NT2/D1 (cell line): ENCODE data around the gene PHACTR3.

ENCODE experiments used
- SUZ12 ChIP-seq: IDR thresholded peaks from 2 replicates; pipeline ENCODE4 v1.6.1; 2011; ENCODE audit not compliant: insufficient read length, insufficient read depth; ENCODE audit errors: extremely low read depth
- YY1 ChIP-seq: IDR thresholded peaks from 2 replicates; pipeline ENCODE4 v1.6.1; 2011; ENCODE audit not compliant: insufficient read length, insufficient read depth

GRCh38 chr20:59829786-59830664 is 225.7 kb downstream of the PHACTR3 start:
- TF ChIP-seq SUZ12 (no peak), YY1 (no peak)
